ENCODE measurements around the gene NFE2L1.

GRCh38 chr17:48095611-48096010 is 47.5 kb downstream of the NFE2L1 start:
- TF ChIP-seq ZNF512 (CRISPR knock-in tag; IDR thresholded peaks at IDR 0.05; ENCODE audit: borderline replicate concordance): no peak
- TF ChIP-seq ZNF263 (CRISPR knock-in tag; IDR thresholded peaks at IDR 0.05; ENCODE audit: low read depth): no peak
- no peak for TF ChIP-seq CTCF (IDR thresholded peaks at IDR 0.05)
- no peak for TF ChIP-seq ZBTB43 (CRISPR knock-in tag; IDR thresholded peaks at IDR 0.05)
